VCaP (cell line): Measurements from ENCODE around the gene PLPP2.

Experiments used
- H3K27ac ChIP-seq: fragments of 450-650 bp; 2 replicates; pipeline ENCODE4 v1.5.1; 2017
- CTCF ChIP-seq: fragments of 450-650 bp; conservative IDR thresholded peaks from 2 replicates; pipeline ENCODE4 v1.5.1; 2017; ENCODE audit warnings: mild to moderate bottlenecking, moderate library complexity

The PLPP2 gene

GRCh38 chr19:281156-281853, 9.9 kb downstream of the PLPP2 start:
- no peak for TF ChIP-seq CTCF
- H3K27ac ChIP-seq: no peak overlapping the region

GRCh38 chr19:280541-281009, 10.6 kb downstream of the PLPP2 start:
- H3K27ac ChIP-seq: no peak overlapping the region
- no peak for TF ChIP-seq CTCF

GRCh38 chr19:279656-280055, 11.5 kb downstream of the PLPP2 start:
- no peak overlapping the region for H3K27ac ChIP-seq
- TF ChIP-seq CTCF: no peak

GRCh38 chr19:279231-279630, 12.0 kb downstream of the PLPP2 start:
- TF ChIP-seq CTCF: no peak
- H3K27ac ChIP-seq: no peak overlapping the region

GRCh38 chr19:277581-278165, 13.5 kb downstream of the PLPP2 start:
- H3K27ac ChIP-seq: no peak overlapping the region
- no peak for TF ChIP-seq CTCF

GRCh38 chr19:277131-277530, 14.1 kb downstream of the PLPP2 start:
- TF ChIP-seq CTCF: no peak
- no peak overlapping the region for H3K27ac ChIP-seq

- TF ChIP-seq CTCF: no peak
- no peak overlapping the region for H3K27ac ChIP-seq
Measured at GRCh38 chr19:275958-276646, 15.1 kb downstream of the PLPP2 start.
